GM23248 (cell line): ENCODE results near the gene NUP160. TPM values are rescaled to one million over a fixed set of nuclear protein-coding genes. Genes with fewer than 3 reads are reported as not detected.

Experiments
- DNase-seq: peaks from one replicate; pipeline ENCODE4 v3.0.0-alpha.2; 2015
- H2AFZ ChIP-seq: fragments of 200-600 bp; sonication (generic); 2 replicates; pipeline ENCODE4 v1.6.1; 2016; ENCODE audit warnings: antibody characterized with exemption
- H3F3A ChIP-seq: fragments of 200-600 bp; sonication (generic); 2 replicates; pipeline ENCODE4 v1.6.1; 2016; ENCODE audit warnings: mild to moderate bottlenecking, antibody characterized with exemption, mixed run types; ENCODE audit not compliant: insufficient read depth
- H3K27ac ChIP-seq: fragments of 200-600 bp; sonication (generic); 2 replicates; pipeline ENCODE4 v1.5.1; 2016; ENCODE audit warnings: mild to moderate bottlenecking
- H3K27me3 ChIP-seq: fragments of 200-600 bp; sonication (generic); replicated peaks from 2 replicates; pipeline ENCODE4 v1.6.1; 2016; ENCODE audit warnings: mild to moderate bottlenecking; ENCODE audit not compliant: insufficient read depth
- H3K36me3 ChIP-seq: fragments of 200-600 bp; sonication (generic); 2 replicates; pipeline ENCODE4 v1.6.1; 2016; ENCODE audit warnings: low read depth, mild to moderate bottlenecking
- H3K4me1 ChIP-seq: fragments of 200-600 bp; sonication (generic); 2 replicates; pipeline ENCODE4 v1.6.1; 2016; ENCODE audit warnings: mild to moderate bottlenecking; ENCODE audit not compliant: insufficient read depth
- H3K4me2 ChIP-seq: fragments of 200-600 bp; sonication (generic); one replicate; pipeline ENCODE4 v1.6.1; 2016; ENCODE audit warnings: mild to moderate bottlenecking; ENCODE audit not compliant: unreplicated experiment
- H3K4me3 ChIP-seq: fragments of 200-600 bp; sonication (generic); 2 replicates; pipeline ENCODE4 v1.5.1; 2016; ENCODE audit warnings: mild to moderate bottlenecking
- H3K79me2 ChIP-seq: fragments of 200-600 bp; sonication (generic); 2 replicates; pipeline ENCODE4 v1.6.1; 2016; ENCODE audit warnings: mild to moderate bottlenecking; ENCODE audit not compliant: insufficient read depth
- H3K9ac ChIP-seq: fragments of 200-600 bp; sonication (generic); 2 replicates; pipeline ENCODE4 v1.6.1; 2016; ENCODE audit warnings: mild to moderate bottlenecking
- H3K9me2 ChIP-seq: fragments of 200-600 bp; sonication (generic); 2 replicates; pipeline ENCODE4 v1.6.1; 2016; ENCODE audit warnings: mixed run types, mild to moderate bottlenecking, moderate library complexity; ENCODE audit not compliant: insufficient read depth
- H3K9me3 ChIP-seq: fragments of 200-600 bp; sonication (generic); one replicate; pipeline ENCODE4 v1.6.1; 2017; ENCODE audit warnings: low read depth
- H4K20me1 ChIP-seq: fragments of 200-600 bp; sonication (generic); 2 replicates; pipeline ENCODE4 v1.6.0; 2016; ENCODE audit not compliant: insufficient read depth
- EZH2 ChIP-seq: fragments of 200-600 bp; sonication (generic); IDR thresholded peaks from 2 replicates; pipeline ENCODE4 v1.6.1; 2018; ENCODE audit warnings: antibody characterized with exemption, mild to moderate bottlenecking; ENCODE audit not compliant: insufficient read depth, poor library complexity, severe bottlenecking
- EZH2phosphoT487 ChIP-seq: fragments of 200-600 bp; sonication (generic); IDR thresholded peaks from 2 replicates; pipeline ENCODE4 v1.6.1; 2018; ENCODE audit warnings: antibody characterized with exemption, moderate library complexity, mild to moderate bottlenecking, low read depth; ENCODE audit not compliant: insufficient read depth
- WGBS, 2 experiments: methylation state at CpG; one replicate each; pipeline ENCODE4 v1.1.6; 2015 to 2017; ENCODE audit warnings: low lambda C conversion rate in 2 of 2, low coverage in 1 of 2; ENCODE audit errors: missing lambda C conversion rate in 2 of 2; 5-methylcytosine and 5-hydroxymethylcytosine counted together
- in situ Hi-C: fragments of 300-500 bp; cut with MboI; formaldehyde crosslinking; loops from 2 replicates; pipeline ENCODE4 v1.15.0; 2020
- polyA plus RNA-seq: library from polyadenylated mRNA; unstranded; fragments of >200 nt; fragmentation: Nextera tagmentation; extraction: Ambion mirVana; gene quantifications from 2 replicates; pipeline ENCODE4 v1.2.1, GENCODE V29; 2016
- total RNA-seq: library from RNA; depleted of rRNA; stranded (reverse); fragments of >200 nt; shearing (Covaris generic); gene quantifications from 2 replicates; pipeline ENCODE4 v1.2.3, GENCODE V29; 2014

The NUP160 gene
- total and polyA plus RNA-seq, 2 experiments from 2014 or later = 19.5 to 21.0 TPM

DNA sequence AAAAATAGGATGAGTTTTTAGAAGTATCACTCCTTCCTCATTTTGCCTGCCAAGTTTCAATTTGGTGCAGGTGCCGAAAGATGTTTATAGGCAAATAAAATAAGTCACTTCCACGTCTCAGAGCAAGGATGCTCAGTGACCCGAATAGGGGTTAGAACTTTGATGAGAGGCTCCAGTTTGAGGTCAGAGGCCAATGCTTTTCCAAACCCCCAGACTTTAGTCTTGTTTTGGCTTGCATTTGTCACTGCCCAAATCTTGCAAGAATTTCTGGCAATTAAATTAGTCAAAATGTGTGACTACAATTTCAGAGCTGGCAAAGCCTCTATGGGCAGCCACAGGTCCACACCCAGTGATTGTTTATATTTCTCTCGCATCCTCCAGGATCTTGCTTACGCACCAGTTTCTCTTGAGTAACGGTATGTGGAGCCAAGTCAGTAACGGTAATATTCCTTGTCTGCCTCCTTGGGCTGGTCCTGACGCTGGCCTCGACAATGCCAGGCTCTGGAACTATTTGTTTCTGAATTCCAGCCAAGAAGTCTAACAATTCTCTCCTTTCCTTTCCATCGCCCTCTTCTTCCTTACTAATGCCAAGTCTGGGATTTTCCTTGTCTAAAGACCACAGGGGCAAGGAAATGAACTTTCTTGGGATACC, 9.9 kb upstream of the NUP160 start:
- Histone ChIP-seq H3K4me3 (peak overlapping the region; percentile 15; the same call in 1 of the 2 replicates), H3K9me2 (no peaks in the 10 kb centered on the region), H3K36me3 (no peaks in the 10 kb centered on the region), H3K9ac (peak overlapping the region; percentile 53), H4K20me1 (no peaks in the 10 kb centered on the region), H3K27me3 (no peaks in the 10 kb centered on the region), H2AFZ (no peak overlapping the region), H3K4me2 (peak overlapping the region; percentile 27), H3K27ac (peak overlapping the region; percentile 76), H3K79me2 (no peaks in the 10 kb centered on the region), H3K4me1 (peaks cover 43% of the 10 kb centered on the region), H3F3A (peaks cover 36% of the 10 kb centered on the region), H3K9me3 (no peaks in the 10 kb centered on the region)
- in situ Hi-C loops = no loop called here
- no peak for TF ChIP-seq EZH2phosphoT487
- TF ChIP-seq EZH2 = no peak
- 3% methylated on average over 10 of the region's 10 CpGs for WGBS, 2 experiments
- DNase-seq = peak; percentile 96

GRCh38 chr11:47857485-47857884, 9.3 kb upstream of the NUP160 start:
- Histone ChIP-seq H4K20me1 (no peaks in the 10 kb centered on the region), H2AFZ (no peak overlapping the region), H3F3A (peaks cover 31% of the 10 kb centered on the region), H3K36me3 (no peaks in the 10 kb centered on the region), H3K79me2 (no peaks in the 10 kb centered on the region), H3K4me1 (peaks cover 38% of the 10 kb centered on the region), H3K9ac (peak overlapping the region; percentile 53), H3K9me3 (no peaks in the 10 kb centered on the region), H3K9me2 (no peaks in the 10 kb centered on the region), H3K4me3 (peak overlapping the region; percentile 15; the same call in 1 of the 2 replicates), H3K27me3 (no peaks in the 10 kb centered on the region), H3K27ac (peak overlapping the region; percentile 76), H3K4me2 (peak overlapping the region; percentile 27)
- WGBS, 2 experiments = 15 to 23% methylated on average over 2 of the region's 2 CpGs
- in situ Hi-C loops = no loop called here
- no peak for TF ChIP-seq EZH2
- no peak for TF ChIP-seq EZH2phosphoT487
- DNase-seq = no peak

DNA sequence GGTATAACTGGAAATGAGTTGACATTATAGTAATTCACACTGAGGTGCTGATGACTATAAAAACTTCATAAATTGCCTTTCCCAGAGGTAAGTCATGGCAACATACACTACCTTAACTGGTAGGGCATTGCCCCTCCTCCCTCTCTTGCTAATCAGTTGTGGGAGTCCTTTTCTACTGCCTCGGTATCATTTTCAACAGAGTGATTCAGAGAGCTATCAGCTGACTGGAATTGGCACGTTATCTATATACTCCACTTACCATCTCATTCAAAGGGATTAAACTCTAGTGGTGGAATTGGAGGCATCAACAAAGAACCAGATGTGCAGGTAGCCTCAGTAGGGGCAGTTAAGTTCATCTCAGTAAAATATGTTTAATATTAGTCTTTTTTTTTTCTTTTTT, 8.0 kb upstream of the NUP160 start:
- in situ Hi-C loops = no loop called here
- DNase-seq = no peak
- TF ChIP-seq EZH2 (no peak), EZH2phosphoT487 (no peak)
- H2AFZ ChIP-seq = no peak overlapping the region
- H3K4me3 ChIP-seq = no peak overlapping the region
- H4K20me1 ChIP-seq = no peaks in the 10 kb centered on the region
- H3K27ac ChIP-seq = no peak overlapping the region
- H3K36me3 ChIP-seq = no peaks in the 10 kb centered on the region
- no peaks in the 10 kb centered on the region for H3K79me2 ChIP-seq
- WGBS, 2 experiments = 41 to 52% methylated on average over 2 of the region's 2 CpGs
- H3K9me2 ChIP-seq = no peaks in the 10 kb centered on the region
- no peaks in the 10 kb centered on the region for H3K9me3 ChIP-seq
- no peak overlapping the region for H3K9ac ChIP-seq
- peaks cover 18% of the 10 kb centered on the region for H3F3A ChIP-seq
- H3K4me1 ChIP-seq = peaks cover 26% of the 10 kb centered on the region
- H3K4me2 ChIP-seq = no peak overlapping the region
- H3K27me3 ChIP-seq = no peaks in the 10 kb centered on the region

DNA sequence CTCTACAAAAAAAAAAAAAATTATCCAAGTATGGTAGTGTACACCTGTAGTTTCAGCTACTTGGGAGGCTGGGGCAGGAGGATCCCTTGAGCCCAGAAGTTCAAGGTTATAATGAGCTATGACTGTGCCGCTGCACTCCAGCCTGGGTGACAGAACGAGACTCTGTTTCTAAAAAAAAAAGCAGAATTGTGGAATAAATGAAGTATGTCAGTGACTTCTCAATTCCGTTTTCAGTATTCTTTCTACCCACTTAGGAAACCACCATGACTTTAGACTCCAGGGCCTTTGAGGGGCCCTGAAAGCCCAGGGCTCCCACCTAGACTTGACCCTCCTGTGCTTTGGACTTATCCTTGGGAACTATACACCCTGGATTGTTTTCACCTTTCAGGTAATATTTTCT, 6.5 kb upstream of the NUP160 start:
- peaks cover 18% of the 10 kb centered on the region for H3F3A ChIP-seq
- TF ChIP-seq EZH2phosphoT487 (no peak), EZH2 (no peak)
- H2AFZ ChIP-seq = no peak overlapping the region
- H3K27me3 ChIP-seq = no peaks in the 10 kb centered on the region
- DNase-seq = no peak
- no peaks in the 10 kb centered on the region for H3K9me2 ChIP-seq
- H4K20me1 ChIP-seq = no peaks in the 10 kb centered on the region
- H3K36me3 ChIP-seq = no peaks in the 10 kb centered on the region
- WGBS, 2 experiments = 86 to 94% methylated on average over 3 of the region's 3 CpGs
- H3K4me1 ChIP-seq = peaks cover 21% of the 10 kb centered on the region
- H3K9me3 ChIP-seq = no peaks in the 10 kb centered on the region
- no peak overlapping the region for H3K9ac ChIP-seq
- no peak overlapping the region for H3K4me2 ChIP-seq
- no peaks in the 10 kb centered on the region for H3K79me2 ChIP-seq
- H3K4me3 ChIP-seq = no peak overlapping the region
- in situ Hi-C loops = no loop called here
- no peak overlapping the region for H3K27ac ChIP-seq

GRCh38 chr11:47852053-47852452, 3.9 kb upstream of the NUP160 start:
- DNase-seq = no peak
- Histone ChIP-seq H3K9me3 (no peaks in the 10 kb centered on the region), H3K9me2 (no peaks in the 10 kb centered on the region), H2AFZ (no peak overlapping the region), H3F3A (peaks cover under 1% of the 10 kb centered on the region; the same call in 1 of the 2 replicates), H3K4me1 (peaks cover 10% of the 10 kb centered on the region), H3K27ac (no peak overlapping the region), H3K79me2 (peaks cover 10% of the 10 kb centered on the region), H3K4me2 (no peak overlapping the region), H3K4me3 (no peak overlapping the region), H3K9ac (no peak overlapping the region), H3K36me3 (no peaks in the 10 kb centered on the region), H3K27me3 (no peaks in the 10 kb centered on the region), H4K20me1 (no peaks in the 10 kb centered on the region)
- in situ Hi-C loops = no loop called here
- no peak for TF ChIP-seq EZH2phosphoT487
- no peak for TF ChIP-seq EZH2
- WGBS, 2 experiments = 80 to 86% methylated on average over 6 of the region's 6 CpGs
